PFSK-1 (cell line): ENCODE measurements around the gene RUNX1.

ENCODE experiments used
- FOXP2 ChIP-seq: optimal IDR thresholded peaks from 2 replicates; pipeline ENCODE3; 2011; ENCODE audit warnings: borderline replicate concordance, control low read depth, inconsistent platforms; ENCODE audit not compliant: insufficient read depth; ENCODE audit errors: extremely low read length, extremely low read depth
- POLR2AphosphoS5 ChIP-seq: IDR thresholded peaks from 2 replicates; pipeline ENCODE4 v1.6.1; 2012; ENCODE audit warnings: low read depth, mild to moderate bottlenecking, control low read depth, low read length, moderate library complexity
- REST ChIP-seq, 2 experiments: IDR thresholded peaks; 2 replicates each; pipeline versions ENCODE4 v1.6.1 to v1.8.0; 2011 to 2012; ENCODE audit warnings: low read depth in 2 of 2, low read length in 2 of 2, control low read depth in 1 of 2, inconsistent platforms in 1 of 2, mild to moderate bottlenecking in 1 of 2, moderate library complexity in 1 of 2; ENCODE audit not compliant: insufficient read depth in 1 of 2
- SIN3A ChIP-seq: IDR thresholded peaks from 2 replicates; pipeline ENCODE4 v1.6.1; 2012; ENCODE audit warnings: mild to moderate bottlenecking, low read length, moderate library complexity, borderline replicate concordance; ENCODE audit not compliant: insufficient read depth
- TAF1 ChIP-seq: IDR thresholded peaks from 2 replicates; pipeline ENCODE4 v1.6.1; 2012; ENCODE audit warnings: low read length, control low read depth, borderline replicate concordance; ENCODE audit not compliant: insufficient read depth

Gene RUNX1

GRCh38 chr21:34814529-34814951, 234.6 kb downstream of the RUNX1 start:
- no peak for TF ChIP-seq SIN3A
- TF ChIP-seq POLR2AphosphoS5, result no peak
- TF ChIP-seq TAF1, result no peak
- TF ChIP-seq REST (IDR thresholded peaks at IDR 0.05; ENCODE audit: insufficient read depth in 1 of 2, low read depth in 2 of 2, low read length in 2 of 2), result no peak
- no peak for TF ChIP-seq FOXP2

GRCh38 chr21:34813266-34813894, 235.7 kb downstream of the RUNX1 start:
- TF ChIP-seq REST (IDR thresholded peaks at IDR 0.05; ENCODE audit: insufficient read depth in 1 of 2, low read depth in 2 of 2, low read length in 2 of 2) (no peak), FOXP2 (no peak), POLR2AphosphoS5 (no peak), SIN3A (no peak), TAF1 (no peak)

- TF ChIP-seq REST (IDR thresholded peaks at IDR 0.05; ENCODE audit: insufficient read depth in 1 of 2, low read depth in 2 of 2, low read length in 2 of 2), result no peak
Observed at GRCh38 chr21:34812504-34813265, 236.4 kb downstream of the RUNX1 start.

GRCh38 chr21:34811368-34811767, 237.7 kb downstream of the RUNX1 start:
- TF ChIP-seq REST (IDR thresholded peaks at IDR 0.05; ENCODE audit: insufficient read depth in 1 of 2, low read depth in 2 of 2, low read length in 2 of 2), result no peak
- no peak for TF ChIP-seq TAF1
- TF ChIP-seq FOXP2, result no peak
- TF ChIP-seq SIN3A, result no peak

GRCh38 chr21:34810786-34811185, 238.3 kb downstream of the RUNX1 start:
- TF ChIP-seq SIN3A (no peak), REST (IDR thresholded peaks at IDR 0.05; ENCODE audit: insufficient read depth in 1 of 2, low read depth in 2 of 2, low read length in 2 of 2) (no peak), TAF1 (no peak), FOXP2 (no peak), POLR2AphosphoS5 (no peak)
